Fibroblast of mammary gland (primary cell): Measurements from ENCODE around the gene PRKN.

Source experiments
- DNase-seq: peaks from one replicate; pipeline ENCODE4 v3.0.0-alpha.2; 2010; ENCODE audit warnings: low read depth
- H3K4me3 ChIP-seq: 2 replicates; pipeline ENCODE4 v1.5.1; 2011; ENCODE audit warnings: low read depth, mild to moderate bottlenecking, low read length, moderate library complexity; ENCODE audit not compliant: control insufficient read depth
- CTCF ChIP-seq: conservative IDR thresholded peaks from 2 replicates; pipeline ENCODE4 v1.5.1; 2011; ENCODE audit warnings: low read depth, low read length, inconsistent platforms; ENCODE audit not compliant: control insufficient read depth, insufficient read depth

The PRKN gene

GRCh38 chr6:161748535-161749416 lies 978.8 kb downstream of the PRKN start:
- DNase-seq: no peak

DNA sequence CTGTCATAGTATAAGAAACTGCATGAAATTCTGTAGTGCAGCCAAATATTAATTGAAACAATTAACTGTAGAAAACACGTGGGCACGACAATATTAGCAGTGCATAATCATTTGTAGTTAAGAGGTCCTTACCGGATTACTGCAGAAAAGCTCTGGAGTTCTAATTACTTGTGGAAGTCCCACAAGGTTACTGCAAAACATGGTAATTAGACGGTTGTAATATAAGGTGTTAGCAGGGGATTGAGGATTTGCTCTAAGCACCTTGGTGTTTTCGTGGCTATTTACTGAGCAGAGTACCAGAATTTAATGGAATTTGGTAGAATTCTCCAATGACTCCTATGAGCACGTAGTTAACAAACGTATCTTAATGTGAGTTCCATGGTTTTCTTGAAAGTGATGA lies 980.1 kb downstream of the PRKN start:
- no peak for DNase-seq
- TF ChIP-seq CTCF: no peak
- no peak overlapping the region for H3K4me3 ChIP-seq

More at GRCh38 chr6:161748535-161749416, 978.8 kb downstream of the PRKN start:
- TF ChIP-seq CTCF: peak; percentile 24
- no peak overlapping the region for H3K4me3 ChIP-seq

DNA sequence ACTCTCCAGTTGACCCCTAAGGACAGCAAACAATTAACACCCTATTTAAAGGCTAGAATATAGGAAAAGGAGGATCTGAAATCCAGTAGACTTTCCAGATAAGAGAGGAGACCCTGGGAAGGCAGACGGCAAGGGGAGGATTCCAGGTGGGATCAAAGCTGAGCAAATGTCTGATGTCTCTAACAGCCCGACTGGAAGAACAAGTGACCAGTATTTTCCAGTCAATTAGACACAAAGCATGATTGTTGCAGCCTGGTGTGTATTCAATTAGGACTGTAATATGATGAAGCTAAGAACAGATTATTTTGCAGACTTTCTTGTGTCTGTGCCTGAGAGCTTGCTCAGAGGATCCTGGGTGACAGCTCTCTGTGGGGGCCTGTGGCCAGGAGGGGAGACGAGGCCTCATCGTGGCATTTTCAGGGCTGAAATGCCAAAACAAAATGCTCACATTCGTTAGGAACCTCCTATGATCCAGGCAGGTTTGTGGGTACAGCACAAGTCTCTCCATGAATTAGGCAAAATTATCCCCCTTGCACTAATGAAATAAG lies 981.9 kb downstream of the PRKN start:
- DNase-seq: no peak
- no peak overlapping the region for H3K4me3 ChIP-seq
- no peak for TF ChIP-seq CTCF

GRCh38 chr6:161745128-161745527 lies 982.4 kb downstream of the PRKN start:
- no peak for DNase-seq
- TF ChIP-seq CTCF: no peak
- no peak overlapping the region for H3K4me3 ChIP-seq

GRCh38 chr6:161744211-161745067 lies 983.1 kb downstream of the PRKN start:
- DNase-seq: peak; percentile 12
- no peak overlapping the region for H3K4me3 ChIP-seq
- no peak for TF ChIP-seq CTCF

DNA sequence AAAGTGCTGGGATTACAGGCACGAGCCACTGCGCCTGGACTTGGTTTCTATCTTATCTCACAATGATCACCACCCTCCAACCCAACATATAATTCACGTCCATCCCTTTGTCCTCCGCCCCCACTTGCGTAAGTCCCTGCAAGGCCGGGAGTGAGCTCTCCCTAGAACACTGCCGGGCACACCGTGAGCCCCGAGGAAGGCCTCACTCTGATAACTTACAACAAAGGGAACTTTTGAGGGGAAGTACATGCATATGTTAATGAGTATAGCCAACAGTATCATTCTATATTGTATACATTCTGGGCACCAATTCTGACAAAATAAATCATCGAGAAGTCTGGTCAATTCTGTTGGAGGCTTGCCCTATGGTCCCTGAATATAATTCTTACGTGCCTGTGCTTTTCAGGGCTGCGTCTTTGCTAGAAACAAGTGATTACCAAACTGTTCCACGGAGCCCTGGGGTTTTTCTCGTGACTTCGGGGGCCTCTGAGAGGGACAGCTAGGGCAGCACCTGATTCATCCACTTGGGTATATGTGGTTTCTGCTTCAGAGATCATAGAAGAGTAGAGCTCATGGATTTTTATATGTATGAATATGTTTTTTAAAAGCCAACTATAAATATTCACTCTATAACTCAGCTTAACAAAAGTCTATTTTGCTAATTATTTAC lies 983.9 kb downstream of the PRKN start:
- TF ChIP-seq CTCF: no peak

More for the DNA sequence above, 983.9 kb downstream of the PRKN start:
- no peak overlapping the region for H3K4me3 ChIP-seq
- no peak for DNase-seq
